CD4-positive, alpha-beta T cell (primary cell): ENCODE results near the gene TTLL11. TPM values are rescaled to one million over a fixed set of nuclear protein-coding genes. Genes with fewer than 3 reads are reported as not detected.

Experiments used
- ATAC-seq: fragments of 200-7000 bp; cut with Tn5 transposase; one replicate; pipeline ENCODE4 v1.10.0; 2022; ENCODE audit warnings: mild to moderate bottlenecking; ENCODE audit not compliant: poor library complexity
- CTCF ChIA-PET: fragments of 350-600 bp; sonication (Branson Sonifier 250); formaldehyde crosslinking; loops from one replicate; lab custom pipeline; 2021; ENCODE audit warnings: antibody characterized with exemption, inconsistent platforms; lab: Charles Lee
- POLR2A ChIA-PET: fragments of 350-600 bp; sonication (Branson Sonifier 250); formaldehyde crosslinking; loops from one replicate; lab custom pipeline; 2021; ENCODE audit warnings: antibody characterized with exemption, inconsistent platforms; lab: Charles Lee
- DNase-seq, 14 experiments: peaks; one replicate each; pipeline ENCODE4 v3.0.0-alpha.2; 2013 to 2020; ENCODE audit warnings: mixed read lengths in 2 of 14
- H3K27ac ChIP-seq, 2 donors: one replicate each; pipeline versions ENCODE4 v1.5.1 to v1.7.0; 2013; ENCODE audit warnings: low read length in 2 of 2, low read depth in 1 of 2, mild to moderate bottlenecking in 1 of 2
- H3K27me3 ChIP-seq, 2 experiments: 1 replicate in 1 of 2; 2 replicates in 1 of 2; pipeline versions ENCODE4 v1.6.1 to v1.7.0; 2013; ENCODE audit warnings: low read length in 2 of 2, control low read depth in 1 of 2, mild to moderate bottlenecking in 1 of 2, moderate library complexity in 1 of 2; ENCODE audit not compliant: insufficient read depth in 2 of 2, control insufficient read depth in 1 of 2
- H3K36me3 ChIP-seq: one replicate; pipeline ENCODE4 v1.6.1; 2013; ENCODE audit warnings: low read length, control low read depth; ENCODE audit not compliant: insufficient read depth
- H3K4me1 ChIP-seq: one replicate; pipeline ENCODE4 v1.6.1; 2013; ENCODE audit warnings: low read length, control low read depth; ENCODE audit not compliant: insufficient read depth
- H3K4me3 ChIP-seq: one replicate; pipeline ENCODE4 v1.5.1; 2013; ENCODE audit warnings: mild to moderate bottlenecking, low read length, moderate library complexity
- H3K9me3 ChIP-seq, 2 experiments: 1 replicate in 1 of 2; 2 replicates in 1 of 2; pipeline versions ENCODE4 v1.6.1 to v1.7.0; 2013; ENCODE audit warnings: low read length in 2 of 2, mild to moderate bottlenecking in 2 of 2, control low read depth in 1 of 2, moderate library complexity in 1 of 2; ENCODE audit not compliant: control insufficient read depth in 1 of 2, insufficient read depth in 1 of 2
- H3K27ac Mint-ChIP-seq: one replicate; pipeline ENCODE4 v1.8.0; 2020; ENCODE audit warnings: mixed read lengths
- H3K27me3 Mint-ChIP-seq: one replicate; pipeline ENCODE4 v1.8.0; 2021; ENCODE audit warnings: mixed read lengths
- H3K36me3 Mint-ChIP-seq: one replicate; pipeline ENCODE4 v1.8.0; 2021; ENCODE audit warnings: low read depth, mixed read lengths
- H3K4me1 Mint-ChIP-seq: one replicate; pipeline ENCODE4 v1.8.0; 2021; ENCODE audit warnings: low read depth, mixed read lengths
- H3K4me3 Mint-ChIP-seq: one replicate; pipeline ENCODE4 v1.8.0; 2020; ENCODE audit warnings: mild to moderate bottlenecking, mixed read lengths
- H3K9me3 Mint-ChIP-seq: one replicate; pipeline ENCODE4 v1.8.0; 2020; ENCODE audit warnings: mixed read lengths
- intact Hi-C, 2 experiments: fragments of 100-400 bp; cut with DNase I in 1 of 2; cut with micrococcal nuclease in 1 of 2; formaldehyde crosslinking; loops; one replicate each; pipeline versions ENCODE4 v1.15.1 to v1.9.0; 2023 to 2025; cut with DNase I, micrococcal nuclease
- polyA plus RNA-seq, 2 donors: library from polyadenylated mRNA; unstranded; fragments of 120-200 nt; gene quantifications; one replicate each; pipeline ENCODE4 v1.2.1, GENCODE V29; 2013
- total RNA-seq, 174 experiments: library from RNA in 2 of 174; stranded (reverse) in 2 of 174; gene quantifications; one replicate each; pipeline ENCODE4 v1.2.3 and lab custom pipeline; 2021 to 2026
- TF ChIP-seq, protein P1 (sequence below): fragments of 200-600 bp; IDR thresholded peaks from one replicate; pipeline ENCODE4 v1.8.0; 2022; ENCODE audit warnings: antibody characterized with exemption, mild to moderate bottlenecking

The TTLL11 gene, protein sequence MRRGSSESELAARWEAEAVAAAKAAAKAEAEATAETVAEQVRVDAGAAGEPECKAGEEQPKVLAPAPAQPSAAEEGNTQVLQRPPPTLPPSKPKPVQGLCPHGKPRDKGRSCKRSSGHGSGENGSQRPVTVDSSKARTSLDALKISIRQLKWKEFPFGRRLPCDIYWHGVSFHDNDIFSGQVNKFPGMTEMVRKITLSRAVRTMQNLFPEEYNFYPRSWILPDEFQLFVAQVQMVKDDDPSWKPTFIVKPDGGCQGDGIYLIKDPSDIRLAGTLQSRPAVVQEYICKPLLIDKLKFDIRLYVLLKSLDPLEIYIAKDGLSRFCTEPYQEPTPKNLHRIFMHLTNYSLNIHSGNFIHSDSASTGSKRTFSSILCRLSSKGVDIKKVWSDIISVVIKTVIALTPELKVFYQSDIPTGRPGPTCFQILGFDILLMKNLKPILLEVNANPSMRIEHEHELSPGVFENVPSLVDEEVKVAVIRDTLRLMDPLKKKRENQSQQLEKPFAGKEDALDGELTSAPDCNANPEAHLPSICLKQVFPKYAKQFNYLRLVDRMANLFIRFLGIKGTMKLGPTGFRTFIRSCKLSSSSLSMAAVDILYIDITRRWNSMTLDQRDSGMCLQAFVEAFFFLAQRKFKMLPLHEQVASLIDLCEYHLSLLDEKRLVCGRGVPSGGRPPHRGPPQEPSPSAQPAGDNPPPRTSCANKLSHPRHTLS
- total RNA-seq (1 to 10 TPM; 1.6 to 2.3 TPM), total RNA-seq (lab: John Stamatoyannopoulos, UW) (1.0 to 9.7 (median 3.7) reads per million in 172 experiments)
- 4.3 TPM for polyA plus RNA-seq (2013, experiment 1 of 2)
- polyA plus RNA-seq (2013, experiment 2 of 2) = 5.5 TPM

DNA sequence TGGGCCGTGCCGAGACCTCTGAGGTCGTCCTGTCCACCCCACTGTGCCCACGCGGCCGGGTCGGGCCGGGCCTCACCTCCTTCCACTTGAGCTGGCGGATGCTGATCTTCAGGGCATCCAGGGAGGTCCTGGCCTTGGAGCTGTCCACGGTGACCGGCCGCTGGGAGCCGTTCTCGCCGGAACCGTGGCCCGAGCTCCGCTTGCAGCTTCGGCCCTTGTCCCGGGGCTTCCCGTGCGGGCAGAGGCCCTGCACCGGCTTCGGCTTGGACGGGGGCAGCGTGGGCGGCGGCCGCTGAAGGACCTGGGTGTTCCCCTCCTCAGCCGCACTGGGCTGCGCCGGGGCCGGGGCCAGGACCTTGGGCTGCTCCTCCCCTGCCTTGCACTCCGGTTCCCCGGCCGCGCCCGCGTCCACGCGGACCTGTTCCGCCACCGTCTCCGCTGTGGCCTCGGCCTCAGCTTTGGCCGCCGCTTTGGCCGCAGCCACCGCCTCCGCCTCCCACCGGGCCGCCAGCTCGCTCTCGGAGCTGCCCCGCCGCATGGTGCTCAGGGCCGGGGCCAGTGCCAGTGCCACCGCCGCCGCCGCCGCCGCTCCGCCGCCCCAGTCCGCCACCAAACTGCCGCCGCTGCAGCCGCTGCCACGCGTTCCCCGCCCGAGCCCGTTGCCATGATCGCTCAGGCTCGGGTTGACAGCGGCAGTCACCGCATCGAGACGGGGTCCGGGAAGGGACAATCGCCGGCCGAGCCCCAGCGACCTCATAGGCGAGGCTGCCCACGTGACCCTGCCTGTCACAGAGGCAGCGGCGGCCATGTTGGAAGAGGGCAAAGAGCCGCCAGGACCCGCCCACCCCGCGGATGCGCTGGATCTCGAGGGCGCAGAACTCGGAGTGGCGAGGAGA lies at the start of gene TTLL11:
Gene TTLL11, minus strand, starts transcription at position 698 of the 896 bp plus-strand sequence. Its CDS starts 160 bp downstream, at position 538.
- ATAC-seq = peak; percentile 96
- Histone ChIP-seq H3K4me1 (peaks cover 40% of the 10 kb centered on the region), H3K27me3 (no peaks in the 10 kb centered on the region), H3K27ac (no peak within 1 kb of the TSS), H3K36me3 (no peaks in the 10 kb centered on the region), H3K9me3 (no peaks in the 10 kb centered on the region), H3K4me3 (peak within 1 kb of the TSS; percentile 69)
- CTCF ChIA-PET = interaction anchor here (0.6 to 1.3 kb wide), 2 partner anchors 171 to 742 kb away, joined by 3 read pairs; no protein-coding TSS in a partner anchor
- intact Hi-C loops = loop anchor here (2.0 to 10.0 kb wide), 6 partner anchors 172 to 1832 kb away; partner anchors contain the start of genes CDK5RAP2 (in 1 of the 2), MRRF (in 1 of the 2), RBM18 (in 1 of the 2) and RC3H2 (in 1 of the 2)
- Mint-ChIP-seq H3K4me3 (peak within 1 kb of the TSS; percentile 93), H3K36me3 (no peaks in the 10 kb centered on the region), H3K27ac (peak within 1 kb of the TSS; percentile 40), H3K4me1 (peaks cover 50% of the 10 kb centered on the region), H3K9me3 (no peaks in the 10 kb centered on the region), H3K27me3 (no peaks in the 10 kb centered on the region)
- TF ChIP-seq, protein P1, sequence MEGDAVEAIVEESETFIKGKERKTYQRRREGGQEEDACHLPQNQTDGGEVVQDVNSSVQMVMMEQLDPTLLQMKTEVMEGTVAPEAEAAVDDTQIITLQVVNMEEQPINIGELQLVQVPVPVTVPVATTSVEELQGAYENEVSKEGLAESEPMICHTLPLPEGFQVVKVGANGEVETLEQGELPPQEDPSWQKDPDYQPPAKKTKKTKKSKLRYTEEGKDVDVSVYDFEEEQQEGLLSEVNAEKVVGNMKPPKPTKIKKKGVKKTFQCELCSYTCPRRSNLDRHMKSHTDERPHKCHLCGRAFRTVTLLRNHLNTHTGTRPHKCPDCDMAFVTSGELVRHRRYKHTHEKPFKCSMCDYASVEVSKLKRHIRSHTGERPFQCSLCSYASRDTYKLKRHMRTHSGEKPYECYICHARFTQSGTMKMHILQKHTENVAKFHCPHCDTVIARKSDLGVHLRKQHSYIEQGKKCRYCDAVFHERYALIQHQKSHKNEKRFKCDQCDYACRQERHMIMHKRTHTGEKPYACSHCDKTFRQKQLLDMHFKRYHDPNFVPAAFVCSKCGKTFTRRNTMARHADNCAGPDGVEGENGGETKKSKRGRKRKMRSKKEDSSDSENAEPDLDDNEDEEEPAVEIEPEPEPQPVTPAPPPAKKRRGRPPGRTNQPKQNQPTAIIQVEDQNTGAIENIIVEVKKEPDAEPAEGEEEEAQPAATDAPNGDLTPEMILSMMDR = no peak
- peak; percentile 93 to 98 (median 96) for DNase-seq
- POLR2A ChIA-PET = interaction anchor here (0.9 to 1.8 kb wide), 2 partner anchors 66 to 172 kb away, joined by 3 to 5 read pairs; partner anchors contain the start of genes MRRF, NDUFA8 and RBM18

DNA sequence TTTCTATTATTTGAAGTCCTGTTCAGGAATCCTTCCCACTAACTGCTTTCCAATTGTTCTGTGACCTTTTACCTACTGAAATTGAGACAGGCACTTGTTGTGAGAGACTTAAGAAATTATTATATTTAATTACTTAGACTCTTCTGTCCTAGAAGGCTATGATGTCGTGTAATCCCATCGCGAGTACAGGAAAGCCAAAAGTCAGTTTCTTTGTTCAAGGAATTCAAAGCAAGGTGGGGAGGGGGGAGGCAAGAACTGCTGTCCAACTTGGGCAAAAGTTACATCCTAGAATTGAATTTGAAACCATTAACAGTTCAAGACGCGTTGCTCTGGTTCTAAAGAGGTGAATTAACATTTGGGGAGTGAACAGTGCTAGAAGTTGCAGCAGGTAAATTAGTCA lies 48.6 kb upstream of the TTLL11 start:
- H3K4me1 Mint-ChIP-seq = no peaks in the 10 kb centered on the region
- H3K27ac Mint-ChIP-seq = no peak overlapping the region
- TF ChIP-seq, protein P1 = no peak
- no peaks in the 10 kb centered on the region for H3K9me3 ChIP-seq
- H3K4me3 ChIP-seq = no peak overlapping the region
- ATAC-seq = no peak
- no peak for DNase-seq
- peaks cover 54% of the 10 kb centered on the region for H3K36me3 Mint-ChIP-seq
- H3K36me3 ChIP-seq = peaks cover 39% of the 10 kb centered on the region
- no peaks in the 10 kb centered on the region for H3K9me3 Mint-ChIP-seq
- ChIA-PET CTCF (no interaction called here), POLR2A (no interaction called here)
- H3K4me3 Mint-ChIP-seq = no peak overlapping the region
- no peaks in the 10 kb centered on the region for H3K27me3 Mint-ChIP-seq
- H3K27ac ChIP-seq = no peak overlapping the region
- intact Hi-C loops = no loop called here
- no peaks in the 10 kb centered on the region for H3K4me1 ChIP-seq
- no peaks in the 10 kb centered on the region for H3K27me3 ChIP-seq
